K562 (cell line): ENCODE results near the gene TRAF1. TPM values are rescaled to one million over a fixed set of nuclear protein-coding genes. Genes with fewer than 3 reads are reported as not detected.

ENCODE experiments used
- ATAC-seq: fragments of 200-7000 bp; cut with Tn5 transposase; 3 replicates; pipeline ENCODE4 v1.9.1; 2020; ENCODE audit warnings: moderate library complexity
- BruUV-seq: library from RNA; stranded (reverse); fragments of 400-500 nt; replicated peaks from 2 replicates; lab custom pipeline; 2021; lab: Mats Ljungman, UMichigan
- CTCF ChIA-PET: fragments of 300-600 bp; formaldehyde crosslinking; extraction: SDS; loops from one replicate; lab custom pipeline; 2021; ENCODE audit warnings: low intra/inter-chr PET ratio; lab: Yijun Ruan, JAX
- POLR2A ChIA-PET: fragments of 300-600, 350-650 bp; sonication (Branson Sonifier 250); formaldehyde crosslinking; extraction: SDS; loops from one replicate; lab custom pipeline; 2021; ENCODE audit warnings: antibody characterized with exemption, inconsistent platforms; lab: Yijun Ruan, JAX
- DNase-seq, 4 experiments: peaks; one replicate each; pipeline versions ENCODE4 v3.0.0 to v3.0.0-alpha.2; 2011 to 2018; ENCODE audit warnings: low spot score in 3 of 4, mixed read lengths in 3 of 4; ENCODE audit errors: extremely low read depth in 1 of 4
- FAIRE-seq: peaks from 2 replicates; lab custom pipeline; 2011; peaks lifted over from hg19 to GRCh38; lab: Jason Lieb, UNC
- H2AFZ ChIP-seq: 2 replicates; pipeline ENCODE4 v1.6.0; 2011; ENCODE audit warnings: low read depth, low read length, control low read depth, inconsistent platforms
- H3K27ac ChIP-seq: fragments of 200-600 bp; 3 replicates; pipeline ENCODE4 v1.8.0; 2011; ENCODE audit warnings: low read depth, mild to moderate bottlenecking, control low read depth, inconsistent platforms, low read length, moderate library complexity, mixed read lengths; ENCODE audit errors: extremely low read depth
- H3K27me3 ChIP-seq, 2 experiments: fragments of 300-600 bp in 1 of 2; 2 replicates in 1 of 2; 3 replicates in 1 of 2; pipeline versions ENCODE4 v1.6.0 to v1.8.0; 2011; ENCODE audit warnings: inconsistent platforms in 2 of 2, low read length in 2 of 2, mild to moderate bottlenecking in 1 of 2, mixed read lengths in 1 of 2, moderate library complexity in 1 of 2; ENCODE audit not compliant: control insufficient read depth in 2 of 2, insufficient read depth in 2 of 2
- H3K36me3 ChIP-seq: fragments of 300-600 bp; 3 replicates; pipeline ENCODE4 v1.8.0; 2011; ENCODE audit warnings: mild to moderate bottlenecking, low read length, inconsistent platforms; ENCODE audit not compliant: control insufficient read depth, insufficient read depth
- H3K4me1 ChIP-seq, 2 experiments: fragments of 200-600 bp in 1 of 2; replicated peaks in 1 of 2; 2 replicates in 1 of 2; 3 replicates in 1 of 2; pipeline versions ENCODE4 v1.5.1 to v1.8.0; 2011; ENCODE audit warnings: inconsistent platforms in 2 of 2, low read length in 2 of 2, mild to moderate bottlenecking in 1 of 2, mixed read lengths in 1 of 2, moderate library complexity in 1 of 2; ENCODE audit not compliant: control insufficient read depth in 2 of 2, insufficient read depth in 2 of 2
- H3K4me2 ChIP-seq: 2 replicates; pipeline ENCODE4 v1.6.1; 2011; ENCODE audit warnings: low read length, control low read depth, inconsistent platforms, mixed read lengths; ENCODE audit not compliant: insufficient read depth
- H3K4me3 ChIP-seq: fragments of 200-600 bp; sonication (generic), shearing (Covaris generic); 2 replicates; pipeline ENCODE4 v1.5.1; 2016; ENCODE audit warnings: control low read depth, inconsistent platforms
- H3K79me2 ChIP-seq: fragments of 200-600 bp; 3 replicates; pipeline ENCODE4 v1.8.0; 2011; ENCODE audit warnings: low read length, inconsistent platforms; ENCODE audit not compliant: control insufficient read depth, insufficient read depth
- H3K9ac ChIP-seq, 2 experiments: 2 replicates each; pipeline versions ENCODE4 v1.6.0 to v1.6.1; 2011; ENCODE audit warnings: low read depth in 2 of 2, low read length in 2 of 2, control low read depth in 1 of 2, inconsistent platforms in 1 of 2, mild to moderate bottlenecking in 1 of 2, mixed read lengths in 1 of 2; ENCODE audit not compliant: insufficient read depth in 1 of 2
- H3K9me1 ChIP-seq: one replicate; pipeline ENCODE4 v1.6.0; 2011; ENCODE audit warnings: inconsistent platforms, mild to moderate bottlenecking, low read length, moderate library complexity; ENCODE audit not compliant: control insufficient read depth, insufficient read depth
- H3K9me3 ChIP-seq: replicated peaks from 2 replicates; pipeline ENCODE4 v1.5.1; 2011; ENCODE audit warnings: low read depth, low read length, inconsistent platforms; ENCODE audit not compliant: control insufficient read depth, insufficient read depth
- H4K20me1 ChIP-seq: replicated peaks from 2 replicates; pipeline ENCODE4 v1.6.1; 2011; ENCODE audit warnings: low read length, inconsistent platforms, mixed read lengths; ENCODE audit not compliant: control insufficient read depth, insufficient read depth
- BCLAF1 ChIP-seq, 2 experiments: fragments of 450-650 bp in 1 of 2; IDR thresholded peaks; 2 replicates each; pipeline ENCODE4 v1.6.1; 2011 to 2017; ENCODE audit warnings: low read depth in 2 of 2, antibody characterized with exemption in 1 of 2, borderline replicate concordance in 1 of 2, low read length in 1 of 2, mild to moderate bottlenecking in 1 of 2, mixed read lengths in 1 of 2; ENCODE audit not compliant: control insufficient read depth in 1 of 2
- BMI1 ChIP-seq: fragments of 150-350 bp; IDR thresholded peaks from 2 replicates; pipeline ENCODE4 v1.6.1; 2014; ENCODE audit warnings: low read length
- CC2D1A ChIP-seq: fragments of 450-650 bp; IDR thresholded peaks from 2 replicates; pipeline ENCODE4 v1.6.1; 2017; ENCODE audit warnings: mild to moderate bottlenecking
- CHCHD3 ChIP-seq: fragments of 250-450 bp; sonication (Bioruptor Pico); IDR thresholded peaks from 2 replicates; pipeline ENCODE4 v2.1.2; 2022; ENCODE audit warnings: mild to moderate bottlenecking
- FOSL1 ChIP-seq: fragments of 200-800 bp; sonication (Bioruptor generic); conservative IDR thresholded peaks from 2 replicates; pipeline ENCODE4 v1.6.1; 2016; ENCODE audit warnings: missing genetic modification characterization, missing compliant biosample characterization
- FOXM1 ChIP-seq, 2 experiments: fragments of 450-650 bp in 1 of 2; sonication (generic) in 1 of 2; formaldehyde crosslinking in 1 of 2; IDR thresholded peaks; 2 replicates each; pipeline versions ENCODE4 v1.6.1 to v1.9.0; 2017 to 2022; ENCODE audit warnings: low read depth in 2 of 2, mild to moderate bottlenecking in 2 of 2, missing genetic modification reagents in 1 of 2, moderate library complexity in 1 of 2
- POU5F1 ChIP-seq: fragments of 150-350 bp; IDR thresholded peaks from 2 replicates; pipeline ENCODE4 v1.6.1; 2014; ENCODE audit warnings: borderline replicate concordance, low read length, low read depth, mild to moderate bottlenecking; ENCODE audit not compliant: partially characterized antibody
- STAT6 ChIP-seq: sonication (generic); formaldehyde crosslinking; IDR thresholded peaks from 2 replicates; pipeline ENCODE4 v1.8.1; 2023; ENCODE audit warnings: mild to moderate bottlenecking, missing genetic modification reagents
- ZNF143 ChIP-seq: sonication (generic); formaldehyde crosslinking; IDR thresholded peaks from 2 replicates; pipeline ENCODE4 v1.9.0; 2022; ENCODE audit warnings: mild to moderate bottlenecking, missing genetic modification reagents
- ZNF165 ChIP-seq: fragments of 250-450 bp; sonication (Bioruptor Pico); IDR thresholded peaks from 2 replicates; pipeline ENCODE4 v1.4.0; 2020; ENCODE audit warnings: borderline replicate concordance
- ZNF253 ChIP-seq: fragments of 250-450 bp; sonication (Bioruptor Pico); conservative IDR thresholded peaks from 2 replicates; pipeline ENCODE4 v1.6.1; 2021; ENCODE audit warnings: mild to moderate bottlenecking
- ZNF551 ChIP-seq: fragments of 250-450 bp; sonication (Bioruptor Pico); IDR thresholded peaks from 2 replicates; pipeline ENCODE4 v1.5.0; 2021; ENCODE audit warnings: mild to moderate bottlenecking, moderate library complexity
- ZNF830 ChIP-seq: fragments of 250-450 bp; sonication (Bioruptor Pico); IDR thresholded peaks from 2 replicates; pipeline ENCODE4 v1.5.0; 2021; ENCODE audit warnings: mild to moderate bottlenecking
- WGBS: fragments of 100-300 bp; shearing (Covaris generic); methylation state at CpG from one replicate; pipeline ENCODE4 v1.1.6; 2016; ENCODE audit warnings: low coverage, mixed read lengths; ENCODE audit not compliant: insufficient coverage; ENCODE audit errors: missing lambda C conversion rate; 5-methylcytosine and 5-hydroxymethylcytosine counted together
- in situ Hi-C: fragments of 300-500 bp; cut with MboI; formaldehyde crosslinking; loops from 4 replicates; pipeline ENCODE4 v1.15.0; 2018; ENCODE audit warnings: inconsistent platforms, mixed read lengths
- intact Hi-C: fragments of 100-400 bp; cut with micrococcal nuclease; formaldehyde crosslinking; loops from 2 replicates; pipeline ENCODE4 v1.14.2; 2022
- polyA plus RNA-seq, 8 experiments: library from polyadenylated mRNA; depleted of rRNA in 4 of 8; stranded (reverse) in 5 of 8; unstranded in 3 of 8; fragments of >200 nt; fragmentation: Nextera tagmentation in 2 of 8; fragmentation: Illumina TruSeq in 1 of 8; extraction: Ambion mirVana in 2 of 8; extraction: Trizol in 1 of 8; gene quantifications; 2 replicates each; pipeline versions ENCODE4 v1.2.1 to v1.2.3, GENCODE V29; 2011 to 2014; ENCODE audit warnings: inconsistent platforms in 1 of 8, missing spikeins in 1 of 8
- total RNA-seq, 7 experiments: library from RNA; depleted of rRNA in 6 of 7; stranded (reverse); fragments of >200 nt in 6 of 7; fragmentation: Illumina TruSeq in 2 of 7; extraction: Trizol in 2 of 7; gene quantifications; 2 replicates each; pipeline versions ENCODE4 v1.2.1 to v1.2.3, GENCODE V29; 2011 to 2021; ENCODE audit warnings: low replicate concordance in 1 of 7

The TRAF1 gene
- total and polyA plus RNA-seq, 9 of the 15 experiments (the other 6 are each of a cell fraction or from before 2014, with no cell fraction given) = 0.01 to 1.1 (median 0.04) TPM; not detected in 2

GRCh38 chr9:120938851-120939250 is 12.3 kb upstream of the TRAF1 start:
- Histone ChIP-seq H3K4me3 (no peak overlapping the region), H3K27me3 (peaks cover 2 to 11% of the 10 kb centered on the region in 2 experiments; a peak in 3 of 5 replicates), H2AFZ (no peak overlapping the region), H4K20me1 (no peaks in the 10 kb centered on the region), H3K79me2 (no peaks in the 10 kb centered on the region), H3K36me3 (no peaks in the 10 kb centered on the region), H3K4me2 (no peak overlapping the region)
- no TSS peak for BruUV-seq
- ATAC-seq (no peak), DNase-seq (no peak), FAIRE-seq (no peak)
- 44% methylated on average over 3 of the region's 3 CpGs for WGBS
- intact Hi-C loops = loop anchor here (5.0 to 10.0 kb wide), 2 partner anchors 197 to 324 kb away; no protein-coding TSS in a partner anchor
- POLR2A ChIA-PET = no interaction called here
- CTCF ChIA-PET = no interaction called here
- TF ChIP-seq ZNF143 (CRISPR knock-in tag) (no peak), CC2D1A (no peak), ZNF551 (CRISPR knock-in tag) (no peak), ZNF165 (CRISPR knock-in tag) (no peak), CHCHD3 (no peak), FOXM1 (IDR thresholded peaks at IDR 0.05; ENCODE audit: low read depth) (no peak), FOXM1 (CRISPR knock-in tag; IDR thresholded peaks at IDR 0.05; ENCODE audit: low read depth) (no peak), BMI1 (no peak), BCLAF1 (IDR thresholded peaks at IDR 0.05; ENCODE audit: borderline replicate concordance in 1 of 2, control insufficient read depth in 1 of 2, low read depth in 2 of 2, low read length in 1 of 2) (no peak), POU5F1 (no peak), STAT6 (CRISPR knock-in tag) (no peak), ZNF830 (CRISPR knock-in tag) (no peak), FOSL1 (tag) (no peak), ZNF253 (CRISPR knock-in tag) (no peak)
- TF ChIP-seq, all 486 proteins: peak for 0
- Histone ChIP-seq H3K27ac (no peak overlapping the region), H3K4me1 (peaks cover 13 to 32% of the 10 kb centered on the region in 2 experiments), H3K9me1 (no peaks in the 10 kb centered on the region), H3K9ac (no peak overlapping the region), H3K9me3 (no peaks in the 10 kb centered on the region)
- in situ Hi-C loops = loop anchor here (25.0 kb wide), 1 partner anchor 327 kb away; no protein-coding TSS in a partner anchor
